Smooth muscle cell (in vitro differentiated cells): Measurements from ENCODE around the gene ARHGAP23. TPM values are rescaled to one million over a fixed set of nuclear protein-coding genes. Genes with fewer than 3 reads are reported as not detected.

Experiments
- DNase-seq: peaks from one replicate; lab custom pipeline; 2025; ENCODE audit not compliant: unreplicated experiment; lab: John Stamatoyannopoulos, UW
- H2AFZ ChIP-seq: fragments of 200-600 bp; sonication (generic); 2 replicates; pipeline ENCODE4 v1.6.0; 2016; ENCODE audit warnings: antibody characterized with exemption, low read depth, mild to moderate bottlenecking
- H3F3A ChIP-seq: fragments of 200-600 bp; sonication (generic); 2 replicates; pipeline ENCODE4 v1.6.0; 2017; ENCODE audit warnings: antibody characterized with exemption, low read depth
- H3K27ac ChIP-seq: fragments of 200-600 bp; sonication (generic); 2 replicates; pipeline ENCODE4 v1.5.1; 2016; ENCODE audit warnings: low read depth, mild to moderate bottlenecking
- H3K27me3 ChIP-seq: fragments of 200-600 bp; sonication (generic); 2 replicates; pipeline ENCODE4 v1.6.1; 2016; ENCODE audit warnings: low read depth, mild to moderate bottlenecking
- H3K36me3 ChIP-seq: fragments of 200-600 bp; sonication (generic); 2 replicates; pipeline ENCODE4 v1.5.1; 2016; ENCODE audit warnings: low read depth
- H3K4me1 ChIP-seq: fragments of 200-600 bp; sonication (generic); 2 replicates; pipeline ENCODE4 v1.5.1; 2016; ENCODE audit warnings: low read depth
- H3K4me2 ChIP-seq: fragments of 200-600 bp; sonication (generic); 2 replicates; pipeline ENCODE4 v1.6.0; 2016; ENCODE audit warnings: mild to moderate bottlenecking
- H3K4me3 ChIP-seq: fragments of 200-600 bp; sonication (generic); 2 replicates; pipeline ENCODE4 v1.5.1; 2016; ENCODE audit warnings: mild to moderate bottlenecking
- H3K79me2 ChIP-seq: fragments of 200-600 bp; sonication (generic); 2 replicates; pipeline ENCODE4 v1.6.0; 2016; ENCODE audit warnings: low read depth, mild to moderate bottlenecking
- H3K9ac ChIP-seq: fragments of 200-600 bp; sonication (generic); 2 replicates; pipeline ENCODE4 v1.6.0; 2016; ENCODE audit warnings: low read depth
- H3K9me3 ChIP-seq: fragments of 200-600 bp; sonication (generic); replicated peaks from 2 replicates; pipeline ENCODE4 v1.5.1; 2016; ENCODE audit warnings: low read depth
- H4K20me1 ChIP-seq: fragments of 200-600 bp; sonication (generic); 2 replicates; pipeline ENCODE4 v1.6.0; 2016; ENCODE audit warnings: low read depth
- WGBS: methylation state at CpG from one replicate; pipeline ENCODE4 v1.1.7; 2016; ENCODE audit warnings: low lambda C conversion rate; 5-methylcytosine and 5-hydroxymethylcytosine counted together
- polyA plus RNA-seq: library from polyadenylated mRNA; unstranded; fragments of >200 nt; fragmentation: Nextera tagmentation; extraction: Ambion mirVana; gene quantifications from 2 replicates; pipeline ENCODE4 v1.2.1, GENCODE V29; 2016
- total RNA-seq: library from RNA; depleted of rRNA; stranded (reverse); fragments of >200 nt; gene quantifications from 2 replicates; pipeline ENCODE4 v1.2.3, GENCODE V29; 2014
- TF ChIP-seq, protein P1 (sequence below): fragments of 200-600 bp; sonication (generic); IDR thresholded peaks from 2 replicates; pipeline ENCODE4 v1.5.1; 2017; ENCODE audit warnings: borderline replicate concordance, mild to moderate bottlenecking, antibody characterized with exemption; ENCODE audit not compliant: insufficient read depth, poor library complexity, severe bottlenecking

Gene ARHGAP23
- total and polyA plus RNA-seq, 2 experiments from 2014 or later = 24.9 to 34.0 TPM

DNA sequence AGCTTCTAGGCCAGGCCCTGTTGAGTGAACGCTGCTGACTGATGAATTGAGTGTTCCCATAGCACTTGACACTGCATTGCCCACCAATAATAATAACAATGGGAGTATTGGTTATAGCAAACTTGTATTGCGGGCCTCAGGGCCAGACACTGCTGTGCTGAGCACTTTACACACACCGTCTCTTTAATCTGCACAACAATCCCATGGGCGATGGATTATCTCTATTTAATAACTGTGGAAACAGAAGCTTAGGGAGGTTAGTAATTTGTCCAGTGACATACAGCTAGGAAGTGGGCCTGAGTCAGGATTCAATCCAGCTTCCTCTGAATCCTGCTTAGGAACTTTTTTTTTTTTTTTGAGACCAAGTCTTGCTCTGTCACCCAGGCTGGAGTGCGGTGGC lies 11.2 kb downstream of the ARHGAP23 start:
- H4K20me1 ChIP-seq = peaks cover 100% of the 10 kb centered on the region
- H3K36me3 ChIP-seq = no peaks in the 10 kb centered on the region
- H3F3A ChIP-seq = no peaks in the 10 kb centered on the region
- no peaks in the 10 kb centered on the region for H3K9me3 ChIP-seq
- no peak overlapping the region for H3K4me3 ChIP-seq
- H2AFZ ChIP-seq = no peak overlapping the region
- H3K79me2 ChIP-seq = peaks cover 41% of the 10 kb centered on the region
- no peak overlapping the region for H3K9ac ChIP-seq
- H3K27ac ChIP-seq = no peak overlapping the region
- DNase-seq = no peak
- TF ChIP-seq, protein P1, sequence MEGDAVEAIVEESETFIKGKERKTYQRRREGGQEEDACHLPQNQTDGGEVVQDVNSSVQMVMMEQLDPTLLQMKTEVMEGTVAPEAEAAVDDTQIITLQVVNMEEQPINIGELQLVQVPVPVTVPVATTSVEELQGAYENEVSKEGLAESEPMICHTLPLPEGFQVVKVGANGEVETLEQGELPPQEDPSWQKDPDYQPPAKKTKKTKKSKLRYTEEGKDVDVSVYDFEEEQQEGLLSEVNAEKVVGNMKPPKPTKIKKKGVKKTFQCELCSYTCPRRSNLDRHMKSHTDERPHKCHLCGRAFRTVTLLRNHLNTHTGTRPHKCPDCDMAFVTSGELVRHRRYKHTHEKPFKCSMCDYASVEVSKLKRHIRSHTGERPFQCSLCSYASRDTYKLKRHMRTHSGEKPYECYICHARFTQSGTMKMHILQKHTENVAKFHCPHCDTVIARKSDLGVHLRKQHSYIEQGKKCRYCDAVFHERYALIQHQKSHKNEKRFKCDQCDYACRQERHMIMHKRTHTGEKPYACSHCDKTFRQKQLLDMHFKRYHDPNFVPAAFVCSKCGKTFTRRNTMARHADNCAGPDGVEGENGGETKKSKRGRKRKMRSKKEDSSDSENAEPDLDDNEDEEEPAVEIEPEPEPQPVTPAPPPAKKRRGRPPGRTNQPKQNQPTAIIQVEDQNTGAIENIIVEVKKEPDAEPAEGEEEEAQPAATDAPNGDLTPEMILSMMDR = no peak
- no peak overlapping the region for H3K4me2 ChIP-seq
- H3K4me1 ChIP-seq = no peaks in the 10 kb centered on the region
- 77% methylated on average over 5 of the region's 5 CpGs for WGBS
- H3K27me3 ChIP-seq = no peaks in the 10 kb centered on the region

DNA sequence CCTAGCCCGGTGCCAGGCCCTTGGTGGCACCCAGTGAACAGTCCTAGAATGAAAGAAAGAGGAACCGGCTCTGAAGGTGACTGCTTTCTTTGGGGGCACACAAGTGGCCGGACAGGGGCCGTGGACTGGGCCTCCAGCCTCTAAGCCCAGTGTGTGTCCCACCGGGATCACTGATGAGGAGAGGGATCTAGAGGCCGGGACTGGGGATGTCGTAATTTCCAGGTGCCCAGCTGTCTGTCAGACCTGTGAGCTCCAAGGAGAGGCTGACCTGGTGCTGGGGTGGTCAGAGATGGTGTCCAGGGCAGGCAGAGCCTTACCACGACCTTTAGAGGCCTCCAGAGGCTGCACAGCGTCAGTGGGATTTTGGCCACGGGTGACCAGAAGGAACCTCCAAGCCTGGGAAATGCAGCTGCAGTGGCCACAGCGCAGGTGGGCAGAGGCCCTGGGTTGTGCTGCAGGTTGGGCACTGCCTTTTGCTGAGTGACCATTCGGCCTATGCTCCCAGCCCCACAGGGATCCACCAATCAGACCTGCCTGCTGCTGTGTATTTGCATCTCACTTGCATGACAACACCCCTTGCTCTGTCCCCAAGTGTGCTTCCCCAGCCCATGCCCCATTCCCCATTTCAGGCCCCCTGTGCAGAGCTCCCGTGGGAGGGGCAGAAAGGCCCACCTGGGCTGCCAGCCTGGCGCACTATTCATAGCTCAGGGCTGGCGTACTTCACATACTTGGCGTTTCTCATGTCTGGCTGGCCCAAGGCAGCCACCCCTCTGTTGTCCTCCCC lies 12.5 kb downstream of the ARHGAP23 start:
- no peak overlapping the region for H3K4me2 ChIP-seq
- no peaks in the 10 kb centered on the region for H3K9me3 ChIP-seq
- peaks cover 98% of the 10 kb centered on the region for H4K20me1 ChIP-seq
- H3F3A ChIP-seq = no peaks in the 10 kb centered on the region
- no peaks in the 10 kb centered on the region for H3K27me3 ChIP-seq
- no peaks in the 10 kb centered on the region for H3K36me3 ChIP-seq
- TF ChIP-seq, protein P1 = no peak
- no peak overlapping the region for H3K27ac ChIP-seq
- DNase-seq = no peak
- H3K4me3 ChIP-seq = no peak overlapping the region
- H2AFZ ChIP-seq = no peak overlapping the region
- 80% methylated on average over 16 of the region's 16 CpGs for WGBS
- no peaks in the 10 kb centered on the region for H3K4me1 ChIP-seq
- no peak overlapping the region for H3K9ac ChIP-seq
- peaks cover 30% of the 10 kb centered on the region for H3K79me2 ChIP-seq

GRCh38 chr17:38441429-38442061 lies 13.3 kb downstream of the ARHGAP23 start:
- DNase-seq = no peak
- WGBS = 84% methylated on average over 8 of the region's 9 CpGs
- no peaks in the 10 kb centered on the region for H3K27me3 ChIP-seq
- H3K9me3 ChIP-seq = no peaks in the 10 kb centered on the region
- H4K20me1 ChIP-seq = peaks cover 95% of the 10 kb centered on the region
- H2AFZ ChIP-seq = no peak overlapping the region
- H3K79me2 ChIP-seq = peaks cover 26% of the 10 kb centered on the region
- H3F3A ChIP-seq = no peaks in the 10 kb centered on the region
- H3K4me2 ChIP-seq = no peak overlapping the region
- no peak overlapping the region for H3K9ac ChIP-seq
- TF ChIP-seq, protein P1 = no peak
- no peak overlapping the region for H3K4me3 ChIP-seq
- no peak overlapping the region for H3K27ac ChIP-seq
- no peaks in the 10 kb centered on the region for H3K4me1 ChIP-seq
- H3K36me3 ChIP-seq = no peaks in the 10 kb centered on the region
